Sigmoid colon (tissue), 7 donors: ENCODE measurements around the gene EN2. TPM values are rescaled to one million over a fixed set of nuclear protein-coding genes. Genes with fewer than 3 reads are reported as not detected.

Source experiments
- DNase-seq: peaks from one replicate; pipeline ENCODE4 v3.0.0-alpha.2; 2019
- H3K27ac ChIP-seq, 4 donors: fragments of 200-600 bp; sonication (generic); one replicate each; pipeline ENCODE4 v1.5.1; 2016 to 2019; ENCODE audit warnings: mild to moderate bottlenecking in 1 of 4
- H3K27me3 ChIP-seq, 3 donors: fragments of 200-600 bp; sonication (generic); one replicate each; pipeline ENCODE4 v1.5.1; 2019; ENCODE audit warnings: mild to moderate bottlenecking in 1 of 3
- H3K36me3 ChIP-seq, 4 donors: fragments of 200-600 bp; sonication (generic); one replicate each; pipeline ENCODE4 v1.5.1; 2016 to 2019
- H3K4me1 ChIP-seq, 4 donors: fragments of 200-600 bp; sonication (generic); one replicate each; pipeline ENCODE4 v1.5.1; 2017 to 2019
- H3K4me3 ChIP-seq, 4 donors: fragments of 200-600 bp; sonication (generic); one replicate each; pipeline ENCODE4 v1.5.1; 2017 to 2019; ENCODE audit warnings: mild to moderate bottlenecking in 2 of 4, moderate library complexity in 1 of 4
- H3K9me3 ChIP-seq, 4 donors: fragments of 200-600 bp in 3 of 4; sonication (generic) in 3 of 4; one replicate each; pipeline versions ENCODE4 v1.5.1 to v1.6.1; 2013 to 2019
- EP300 ChIP-seq, 4 donors: sonication (generic); formaldehyde crosslinking; IDR thresholded peaks; one replicate each; pipeline ENCODE4 v1.6.1; 2017; ENCODE audit warnings: antibody characterized with exemption in 4 of 4
- POLR2A ChIP-seq, 2 donors: fragments of 450-650 bp; IDR thresholded peaks; one replicate each; pipeline ENCODE4 v1.6.1; 2016; ENCODE audit warnings: antibody characterized with exemption in 2 of 2, mild to moderate bottlenecking in 2 of 2, moderate library complexity in 2 of 2
- POLR2AphosphoS5 ChIP-seq, 4 donors: sonication (generic); formaldehyde crosslinking; IDR thresholded peaks; one replicate each; pipeline ENCODE4 v1.6.1; 2017; ENCODE audit warnings: antibody characterized with exemption in 4 of 4
- WGBS, 2 donors: extraction: QIAGEN DNeasy Blood & Tissue Kit; methylation state at CpG; one replicate each; pipeline ENCODE4 v1.1.7; 2013; 5-methylcytosine and 5-hydroxymethylcytosine counted together
- intact Hi-C: fragments of 100-400 bp; cut with DNase I; formaldehyde crosslinking; loops from one replicate; pipeline ENCODE4 v1.15.1; 2023
- polyA plus RNA-seq, 3 donors: library from polyadenylated mRNA; stranded (reverse); fragments of 200-250 nt; gene quantifications; one replicate each; pipeline ENCODE4 v1.2.3, GENCODE V29; 2013
- total RNA-seq, 4 donors: library from RNA; depleted of rRNA; stranded (reverse); fragments of >200 nt; gene quantifications; one replicate each; pipeline ENCODE4 v1.1.0, GENCODE V29; 2016
- TF ChIP-seq, protein P1 (sequence below), 4 experiments: fragments of 450-650 bp in 3 of 4; fragments of 200-600 bp in 1 of 4; IDR thresholded peaks; one replicate each; pipeline ENCODE4 v1.5.1; 2016 to 2019; ENCODE audit warnings: antibody characterized with exemption in 4 of 4, mild to moderate bottlenecking in 3 of 4, moderate library complexity in 2 of 4
- donor health status: healthy with polysubstance abuse.
- donor health status: Bipolar disorder and iron deficiency.
- donor health status: healthy.

EN2 gene
- total and polyA plus RNA-seq, 7 donors, result 0.14 to 0.16 TPM; not detected in 5

- Histone ChIP-seq H3K4me1 (peaks cover 0 to 8% (median 5%) of the 10 kb centered on the region in 4 donors), H3K36me3 (no peaks in the 10 kb centered on the region), H3K4me3 (no peak overlapping the region), H3K27ac (no peak overlapping the region), H3K27me3 (peaks cover 29 to 98% (median 76%) of the 10 kb centered on the region in 3 donors), H3K9me3 (no peaks in the 10 kb centered on the region)
- no peak for TF ChIP-seq EP300 (IDR thresholded peaks at IDR 0.05)
- TF ChIP-seq POLR2A (IDR thresholded peaks at IDR 0.05), result no peak
- TF ChIP-seq, protein P1, sequence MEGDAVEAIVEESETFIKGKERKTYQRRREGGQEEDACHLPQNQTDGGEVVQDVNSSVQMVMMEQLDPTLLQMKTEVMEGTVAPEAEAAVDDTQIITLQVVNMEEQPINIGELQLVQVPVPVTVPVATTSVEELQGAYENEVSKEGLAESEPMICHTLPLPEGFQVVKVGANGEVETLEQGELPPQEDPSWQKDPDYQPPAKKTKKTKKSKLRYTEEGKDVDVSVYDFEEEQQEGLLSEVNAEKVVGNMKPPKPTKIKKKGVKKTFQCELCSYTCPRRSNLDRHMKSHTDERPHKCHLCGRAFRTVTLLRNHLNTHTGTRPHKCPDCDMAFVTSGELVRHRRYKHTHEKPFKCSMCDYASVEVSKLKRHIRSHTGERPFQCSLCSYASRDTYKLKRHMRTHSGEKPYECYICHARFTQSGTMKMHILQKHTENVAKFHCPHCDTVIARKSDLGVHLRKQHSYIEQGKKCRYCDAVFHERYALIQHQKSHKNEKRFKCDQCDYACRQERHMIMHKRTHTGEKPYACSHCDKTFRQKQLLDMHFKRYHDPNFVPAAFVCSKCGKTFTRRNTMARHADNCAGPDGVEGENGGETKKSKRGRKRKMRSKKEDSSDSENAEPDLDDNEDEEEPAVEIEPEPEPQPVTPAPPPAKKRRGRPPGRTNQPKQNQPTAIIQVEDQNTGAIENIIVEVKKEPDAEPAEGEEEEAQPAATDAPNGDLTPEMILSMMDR (IDR thresholded peaks at IDR 0.05), result no peak
- no peak for TF ChIP-seq POLR2AphosphoS5 (IDR thresholded peaks at IDR 0.05)
- no peak for DNase-seq
- intact Hi-C loops, result no loop called here
- WGBS, 2 donors, result 22 to 29% methylated on average over 3 of the region's 3 CpGs
Observed at GRCh38 chr7:155505422-155505793, 47.5 kb downstream of the EN2 start.

DNA sequence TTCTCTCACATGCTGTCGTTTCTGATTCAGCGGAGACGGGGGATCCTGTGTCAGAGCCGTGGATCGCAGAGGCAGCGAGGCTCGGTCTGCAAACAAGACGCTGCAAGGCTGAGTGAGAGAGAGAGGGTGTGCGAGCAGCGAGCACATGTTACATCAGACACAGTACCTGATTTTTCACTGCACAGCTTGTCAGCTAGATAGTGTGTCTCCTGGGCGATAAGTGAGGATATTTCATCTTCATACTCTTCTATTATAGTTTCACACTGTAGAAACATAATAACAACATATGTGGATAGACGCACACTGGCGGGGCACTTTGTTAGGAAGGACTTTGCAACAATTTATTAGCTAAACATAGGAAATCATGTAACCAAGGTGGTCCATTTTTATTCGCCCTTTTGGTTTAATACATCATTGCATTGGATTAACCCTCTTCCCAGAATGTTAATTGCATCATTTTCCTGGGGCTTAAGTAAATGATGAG is 49.0 kb downstream of the EN2 start:
- H3K27ac ChIP-seq, result no peak overlapping the region
- no peaks in the 10 kb centered on the region for H3K36me3 ChIP-seq
- peaks cover 0 to 8% (median 5%) of the 10 kb centered on the region in 4 donors for H3K4me1 ChIP-seq
- intact Hi-C loops, result no loop called here
- no peak for TF ChIP-seq POLR2A (IDR thresholded peaks at IDR 0.05)
- no peak for TF ChIP-seq POLR2AphosphoS5 (IDR thresholded peaks at IDR 0.05)
- TF ChIP-seq EP300 (IDR thresholded peaks at IDR 0.05), result no peak
- TF ChIP-seq, protein P1 (IDR thresholded peaks at IDR 0.05), result no peak
- no peaks in the 10 kb centered on the region for H3K9me3 ChIP-seq
- no peak overlapping the region for H3K4me3 ChIP-seq
- peaks cover 36 to 98% (median 78%) of the 10 kb centered on the region in 3 donors for H3K27me3 ChIP-seq
- WGBS, 2 donors, result 9 to 10% methylated on average over 14 of the region's 14 CpGs
- no peak for DNase-seq

DNA sequence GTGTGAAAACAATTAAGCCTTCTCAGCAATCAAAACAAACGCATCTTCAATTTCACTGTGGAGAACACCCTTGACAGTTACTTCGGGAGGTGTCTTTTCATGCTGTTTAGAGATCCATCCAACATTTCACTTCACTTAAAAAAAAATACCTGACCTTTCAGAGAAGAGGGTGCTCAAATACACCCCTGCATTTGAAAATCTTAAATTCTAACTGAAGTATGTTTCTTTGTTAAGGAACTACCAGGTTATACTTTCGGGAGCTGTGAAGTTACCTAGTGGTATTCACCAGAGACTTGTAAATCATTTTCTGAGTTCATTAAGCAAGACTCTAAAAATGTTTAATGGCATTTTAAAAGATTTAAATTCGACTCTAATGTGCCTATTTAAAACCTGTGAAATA is 49.6 kb downstream of the EN2 start:
- Histone ChIP-seq H3K4me3 (no peak overlapping the region), H3K36me3 (no peaks in the 10 kb centered on the region), H3K9me3 (no peaks in the 10 kb centered on the region), H3K4me1 (peaks cover 0 to 8% (median 5%) of the 10 kb centered on the region in 4 donors), H3K27me3 (peaks cover 36 to 98% (median 83%) of the 10 kb centered on the region in 3 donors), H3K27ac (no peak overlapping the region)
- intact Hi-C loops, result no loop called here
- DNase-seq, result no peak
- TF ChIP-seq, protein P1 (IDR thresholded peaks at IDR 0.05), result no peak
- TF ChIP-seq POLR2A (IDR thresholded peaks at IDR 0.05), result no peak
- TF ChIP-seq EP300 (IDR thresholded peaks at IDR 0.05), result no peak
- no peak for TF ChIP-seq POLR2AphosphoS5 (IDR thresholded peaks at IDR 0.05)
- 8 to 10% methylated on average over 4 of the region's 4 CpGs for WGBS, 2 donors

DNA sequence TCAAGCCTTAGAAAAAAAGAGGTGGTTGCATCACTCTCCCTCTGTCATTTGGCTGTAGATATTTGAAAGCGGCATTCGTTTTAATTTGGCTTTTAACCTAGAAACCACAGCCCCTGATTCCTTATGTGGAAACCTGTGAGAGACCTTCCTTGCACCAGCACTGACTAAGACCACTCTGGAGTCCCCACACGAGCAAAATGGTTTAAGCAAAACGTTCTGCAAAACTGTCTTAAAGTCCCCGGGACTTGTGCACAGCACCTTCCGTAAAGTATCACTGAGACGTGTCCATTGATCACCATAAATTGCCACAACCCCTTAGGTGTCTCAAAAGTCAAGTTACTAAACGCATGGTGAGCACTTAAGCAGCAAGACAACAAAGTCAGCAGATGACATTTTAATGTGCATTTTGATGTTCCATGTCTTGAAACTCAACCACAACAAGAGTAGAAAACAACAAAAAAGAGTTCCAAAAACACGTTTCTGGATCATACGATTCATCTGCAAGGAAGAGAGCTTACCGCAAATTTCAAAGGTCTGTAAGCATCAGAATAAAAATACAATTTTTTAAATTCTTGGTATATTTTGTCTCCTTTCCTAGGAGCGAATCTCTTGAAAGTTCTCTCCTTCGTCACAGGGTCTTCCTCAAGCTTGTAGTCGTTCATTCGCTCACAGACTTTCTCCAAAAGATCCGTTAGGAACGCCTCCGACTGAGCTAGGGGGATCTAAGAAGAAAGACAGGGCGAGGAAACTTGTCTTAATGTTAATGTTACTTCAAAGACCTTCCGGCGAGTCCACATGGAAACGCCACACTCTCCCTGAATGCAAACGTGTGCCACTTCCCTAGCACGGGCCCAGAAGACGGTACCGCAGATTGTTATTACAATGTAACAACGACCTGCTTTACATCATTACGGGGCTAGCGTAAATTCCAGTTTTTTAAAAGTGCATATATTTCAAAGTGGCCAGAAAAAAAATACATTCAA is 50.7 kb downstream of the EN2 start:
- Histone ChIP-seq H3K27me3 (peaks cover 33 to 98% (median 88%) of the 10 kb centered on the region in 3 donors), H3K4me3 (no peak overlapping the region), H3K36me3 (no peaks in the 10 kb centered on the region), H3K9me3 (no peaks in the 10 kb centered on the region), H3K4me1 (peaks cover 0 to 8% (median 5%) of the 10 kb centered on the region in 4 donors), H3K27ac (no peak overlapping the region)
- no peak for DNase-seq
- WGBS, 2 donors, result 9 to 10% methylated on average over 29 of the region's 29 CpGs
- TF ChIP-seq, protein P1 (IDR thresholded peaks at IDR 0.05), result no peak
- TF ChIP-seq POLR2A (IDR thresholded peaks at IDR 0.05), result no peak
- no peak for TF ChIP-seq EP300 (IDR thresholded peaks at IDR 0.05)
- TF ChIP-seq POLR2AphosphoS5 (IDR thresholded peaks at IDR 0.05), result no peak
- intact Hi-C loops, result no loop called here
